Lung (tissue), 12 donors: ENCODE results near the gene LPCAT1. TPM values are rescaled to one million over a fixed set of nuclear protein-coding genes. Genes with fewer than 3 reads are reported as not detected.

Source experiments
- ATAC-seq: fragments of 200-7000 bp; cut with Tn5 transposase; one replicate; pipeline ENCODE4 v1.9.1; 2020; ENCODE audit warnings: moderate number of reproducible peaks; ENCODE audit not compliant: insufficient read depth, low FRiP score
- DNase-seq, 3 donors: peaks; one replicate each; pipeline ENCODE4 v3.0.0-alpha.2; 2013 to 2017
- H3K27ac ChIP-seq, 2 donors: one replicate each; pipeline ENCODE4 v1.5.1; 2013; ENCODE audit warnings: mild to moderate bottlenecking in 2 of 2, moderate library complexity in 2 of 2, control low read depth in 1 of 2, inconsistent platforms in 1 of 2, low read depth in 1 of 2, low read length in 1 of 2
- H3K27me3 ChIP-seq, 3 donors: one replicate each; pipeline ENCODE4 v1.5.1; 2013; ENCODE audit warnings: low read length in 2 of 3; ENCODE audit not compliant: control insufficient read depth in 3 of 3, insufficient read depth in 3 of 3
- H3K36me3 ChIP-seq, 4 donors: one replicate each; pipeline ENCODE4 v1.5.1; 2013; ENCODE audit warnings: low read length in 4 of 4, mild to moderate bottlenecking in 1 of 4, moderate library complexity in 1 of 4; ENCODE audit not compliant: control insufficient read depth in 4 of 4, insufficient read depth in 4 of 4
- H3K4me1 ChIP-seq, 5 donors: one replicate each; pipeline ENCODE4 v1.5.1; 2013; ENCODE audit warnings: low read length in 5 of 5, mild to moderate bottlenecking in 2 of 5, moderate library complexity in 1 of 5; ENCODE audit not compliant: control insufficient read depth in 5 of 5, insufficient read depth in 5 of 5
- H3K4me3 ChIP-seq: one replicate; pipeline ENCODE4 v1.5.1; 2013; ENCODE audit warnings: mild to moderate bottlenecking, control low read depth, moderate library complexity
- H3K9ac ChIP-seq, 2 donors: one replicate each; pipeline ENCODE4 v1.5.1; 2013; ENCODE audit warnings: low read length in 2 of 2, control low read depth in 1 of 2; ENCODE audit not compliant: insufficient read depth in 1 of 2
- H3K9me3 ChIP-seq, 4 donors: one replicate each; pipeline ENCODE4 v1.5.1; 2013; ENCODE audit warnings: low read length in 3 of 4, mild to moderate bottlenecking in 1 of 4, moderate library complexity in 1 of 4; ENCODE audit not compliant: control insufficient read depth in 4 of 4, insufficient read depth in 3 of 4
- CTCF ChIP-seq: IDR thresholded peaks from 2 replicates; pipeline ENCODE4 v1.5.1; 2012; ENCODE audit warnings: mild to moderate bottlenecking; ENCODE audit errors: control extremely low read depth, extremely low read depth
- WGBS, 2 donors: extraction: QIAGEN DNeasy Blood & Tissue Kit; methylation state at CpG; one replicate each; pipeline ENCODE4 v1.1.7; 2013; 5-methylcytosine and 5-hydroxymethylcytosine counted together
- polyA plus RNA-seq, 2 donors: library from polyadenylated mRNA; stranded (reverse); fragments of 200-250 nt; gene quantifications; one replicate each; pipeline ENCODE4 v1.2.1, GENCODE V29; 2013
- total RNA-seq, 2 donors: library from RNA; depleted of rRNA in 1 of 2; stranded (reverse); fragments of >200 nt in 1 of 2; gene quantifications; one replicate each; pipeline ENCODE4 v1.2.1, GENCODE V29; 2014 to 2021
- donor health status: control.
- donor health status: control.
- donor health status: Bipolar disorder and iron deficiency.
- donor health status: healthy.
- donor health status: DM: yes; HTN: yes; CAD: no.

Gene LPCAT1
- total and polyA plus RNA-seq, 4 donors = 198 to 669 (median 443) TPM

GRCh38 chr5:1465117-1465516, 58.6 kb downstream of the LPCAT1 start:
- Histone ChIP-seq H3K27ac (no peak overlapping the region), H3K9me3 (peaks cover 0 to 4% (median under 1%) of the 10 kb centered on the region in 4 donors), H3K4me3 (no peak overlapping the region), H3K9ac (no peak overlapping the region), H3K4me1 (no peaks in the 10 kb centered on the region), H3K36me3 (peaks cover 13 to 63% (median 31%) of the 10 kb centered on the region in 4 donors), H3K27me3 (no peaks in the 10 kb centered on the region)
- no peak for TF ChIP-seq CTCF
- DNase-seq (no peak), ATAC-seq (no peak)
- WGBS, 2 donors = 98% methylated on average over 22 of the region's 22 CpGs

GRCh38 chr5:1464511-1464910, 59.2 kb downstream of the LPCAT1 start:
- H3K9ac ChIP-seq = no peak overlapping the region
- H3K4me3 ChIP-seq = no peak overlapping the region
- DNase-seq = no peak
- H3K27me3 ChIP-seq = no peaks in the 10 kb centered on the region
- H3K9me3 ChIP-seq = peaks cover 0 to 4% (median under 1%) of the 10 kb centered on the region in 4 donors
- H3K4me1 ChIP-seq = no peaks in the 10 kb centered on the region
- H3K27ac ChIP-seq = no peak overlapping the region
- 89 to 94% methylated on average over 18 of the region's 18 CpGs for WGBS, 2 donors
- ATAC-seq = no peak
- no peak for TF ChIP-seq CTCF
- peaks cover 13 to 61% (median 29%) of the 10 kb centered on the region in 4 donors for H3K36me3 ChIP-seq

- H3K36me3 ChIP-seq = peaks cover 13 to 60% (median 31%) of the 10 kb centered on the region in 4 donors
- WGBS, 2 donors = 93 to 95% methylated on average over 14 of the region's 14 CpGs
- no peak for TF ChIP-seq CTCF
Measured at GRCh38 chr5:1464096-1464446, 59.7 kb downstream of the LPCAT1 start.

GRCh38 chr5:1463326-1464095, 60.2 kb downstream of the LPCAT1 start:
- Histone ChIP-seq H3K9ac (no peak overlapping the region), H3K9me3 (peaks cover 0 to 4% (median under 1%) of the 10 kb centered on the region in 4 donors), H3K36me3 (peaks cover 13 to 55% (median 33%) of the 10 kb centered on the region in 4 donors), H3K4me1 (no peaks in the 10 kb centered on the region), H3K4me3 (no peak overlapping the region), H3K27ac (no peak overlapping the region), H3K27me3 (no peaks in the 10 kb centered on the region)
- WGBS, 2 donors = 95 to 96% methylated on average over 40 to 46 of the region's 46 CpGs
- DNase-seq (no peak), ATAC-seq (no peak)
- TF ChIP-seq CTCF = no peak

More at GRCh38 chr5:1464096-1464446, 59.7 kb downstream of the LPCAT1 start:
- H3K27me3 ChIP-seq = no peaks in the 10 kb centered on the region
- no peaks in the 10 kb centered on the region for H3K4me1 ChIP-seq
- ATAC-seq = no peak
- no peak overlapping the region for H3K27ac ChIP-seq
- H3K9ac ChIP-seq = no peak overlapping the region
- H3K9me3 ChIP-seq = peaks cover 0 to 4% (median under 1%) of the 10 kb centered on the region in 4 donors
- DNase-seq = no peak
- no peak overlapping the region for H3K4me3 ChIP-seq
